PC-9 (cell line): ENCODE data around the gene APOBEC3B.

Source experiments
- EZH2 ChIP-seq: fragments of 200-600 bp; sonication (generic); IDR thresholded peaks from 2 replicates; pipeline ENCODE4 v1.8.0; 2017; ENCODE audit warnings: antibody characterized with exemption, low read depth
- TF ChIP-seq, protein P1 (sequence below): fragments of 200-600 bp; sonication (generic); conservative IDR thresholded peaks from 2 replicates; pipeline ENCODE4 v1.6.1; 2017; ENCODE audit warnings: mixed run types, antibody characterized with exemption, mild to moderate bottlenecking, moderate library complexity

DNA sequence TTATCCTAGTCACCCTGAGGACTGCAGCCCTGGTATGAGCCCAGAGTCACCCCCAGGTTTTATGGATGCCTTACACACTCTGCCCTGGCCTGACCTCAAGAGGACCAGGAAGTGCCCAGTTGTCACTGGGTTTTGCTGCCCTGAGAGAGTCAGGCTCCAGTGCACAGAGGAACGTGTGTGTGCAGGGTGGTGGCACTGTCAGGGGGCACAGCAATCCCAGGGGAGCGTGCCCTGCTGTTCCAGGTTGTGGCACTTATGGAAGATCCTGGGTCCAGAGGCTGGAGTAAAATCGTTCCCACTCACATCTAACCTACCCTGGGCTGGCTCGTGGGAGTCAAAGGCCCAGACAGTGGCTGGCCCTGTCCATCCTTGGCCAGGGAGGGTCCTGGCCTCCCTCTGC lies 17.2 kb upstream of the APOBEC3B start:
- TF ChIP-seq, protein P1, sequence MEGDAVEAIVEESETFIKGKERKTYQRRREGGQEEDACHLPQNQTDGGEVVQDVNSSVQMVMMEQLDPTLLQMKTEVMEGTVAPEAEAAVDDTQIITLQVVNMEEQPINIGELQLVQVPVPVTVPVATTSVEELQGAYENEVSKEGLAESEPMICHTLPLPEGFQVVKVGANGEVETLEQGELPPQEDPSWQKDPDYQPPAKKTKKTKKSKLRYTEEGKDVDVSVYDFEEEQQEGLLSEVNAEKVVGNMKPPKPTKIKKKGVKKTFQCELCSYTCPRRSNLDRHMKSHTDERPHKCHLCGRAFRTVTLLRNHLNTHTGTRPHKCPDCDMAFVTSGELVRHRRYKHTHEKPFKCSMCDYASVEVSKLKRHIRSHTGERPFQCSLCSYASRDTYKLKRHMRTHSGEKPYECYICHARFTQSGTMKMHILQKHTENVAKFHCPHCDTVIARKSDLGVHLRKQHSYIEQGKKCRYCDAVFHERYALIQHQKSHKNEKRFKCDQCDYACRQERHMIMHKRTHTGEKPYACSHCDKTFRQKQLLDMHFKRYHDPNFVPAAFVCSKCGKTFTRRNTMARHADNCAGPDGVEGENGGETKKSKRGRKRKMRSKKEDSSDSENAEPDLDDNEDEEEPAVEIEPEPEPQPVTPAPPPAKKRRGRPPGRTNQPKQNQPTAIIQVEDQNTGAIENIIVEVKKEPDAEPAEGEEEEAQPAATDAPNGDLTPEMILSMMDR = no peak
- no peak for TF ChIP-seq EZH2
